ENCODE measurements around the gene SMIM22.
"Not testable (repeated sequence)": the region's sequence is repeated elsewhere in the genome, so short reads cannot be mapped to it uniquely, and the experiment has no call there.

The SMIM22 gene

GRCh38 chr16:4769306-4769638 is 25.9 kb upstream of the SMIM22 start:
- DNase-seq: no peak

GRCh38 chr16:4771646-4772045 is 23.5 kb upstream of the SMIM22 start:
- no peak for DNase-seq

- DNase-seq: no peak
These were observed 22.8 kb upstream of the SMIM22 start for GRCh38 chr16:4772351-4772750.

GRCh38 chr16:4775005-4775404 is 20.2 kb upstream of the SMIM22 start:
- DNase-seq: no peak

- DNase-seq: no peak
These were observed 18.9 kb upstream of the SMIM22 start for GRCh38 chr16:4776141-4776705.

GRCh38 chr16:4777339-4778049 is 17.7 kb upstream of the SMIM22 start:
- no peak for DNase-seq

GRCh38 chr16:4778050-4778392 is 17.1 kb upstream of the SMIM22 start:
- no peak for DNase-seq

GRCh38 chr16:4780235-4780634 is 14.9 kb upstream of the SMIM22 start:
- DNase-seq: no peak

- DNase-seq: no peak
These were observed 11.8 kb upstream of the SMIM22 start for GRCh38 chr16:4783251-4783950.

- no peak for DNase-seq
These were observed 11.2 kb upstream of the SMIM22 start for GRCh38 chr16:4783951-4784336.

GRCh38 chr16:4784444-4784987 is 10.7 kb upstream of the SMIM22 start:
- not testable (repeated sequence) for DNase-seq

- DNase-seq: no peak
These were observed 9.3 kb upstream of the SMIM22 start for GRCh38 chr16:4785758-4786433.

- DNase-seq: no peak
These were observed 8.1 kb upstream of the SMIM22 start for GRCh38 chr16:4787068-4787467.

- DNase-seq: peak; percentile 98 to 99
These were observed 7.3 kb upstream of the SMIM22 start, which contains the start of gene SEPTIN12 for GRCh38 chr16:4787627-4788482. SEPTIN12 (minus strand) TSS chr16:4788345; CDS start chr16:4787645, 700 bp downstream.

- DNase-seq: no peak
These were observed 6.7 kb upstream of the SMIM22 start for GRCh38 chr16:4788489-4788889.

- no peak for DNase-seq
These were observed 6.3 kb upstream of the SMIM22 start for GRCh38 chr16:4788910-4789309.

GRCh38 chr16:4790261-4790660 is 4.9 kb upstream of the SMIM22 start:
- no peak for DNase-seq

GRCh38 chr16:4790871-4791270 is 4.3 kb upstream of the SMIM22 start:
- DNase-seq: no peak

- DNase-seq: no peak
These were observed 2.1 kb upstream of the SMIM22 start for GRCh38 chr16:4792951-4793513.

GRCh38 chr16:4795828-4796572 is 831 bp downstream of the SMIM22 start:
- no peak for DNase-seq
